Stimulated activated CD8-positive, alpha-beta memory T cell treated with anti-CD3 and anti-CD28 coated beads, Interleukin-4, amount 100 ng/mL, for 24 hours (primary cell): Measurements from ENCODE around the gene SORCS2.

Experiments
- DNase-seq: peaks from one replicate; pipeline ENCODE4 v3.0.0-alpha.2; 2020; ENCODE audit warnings: low read depth

Gene SORCS2

DNA sequence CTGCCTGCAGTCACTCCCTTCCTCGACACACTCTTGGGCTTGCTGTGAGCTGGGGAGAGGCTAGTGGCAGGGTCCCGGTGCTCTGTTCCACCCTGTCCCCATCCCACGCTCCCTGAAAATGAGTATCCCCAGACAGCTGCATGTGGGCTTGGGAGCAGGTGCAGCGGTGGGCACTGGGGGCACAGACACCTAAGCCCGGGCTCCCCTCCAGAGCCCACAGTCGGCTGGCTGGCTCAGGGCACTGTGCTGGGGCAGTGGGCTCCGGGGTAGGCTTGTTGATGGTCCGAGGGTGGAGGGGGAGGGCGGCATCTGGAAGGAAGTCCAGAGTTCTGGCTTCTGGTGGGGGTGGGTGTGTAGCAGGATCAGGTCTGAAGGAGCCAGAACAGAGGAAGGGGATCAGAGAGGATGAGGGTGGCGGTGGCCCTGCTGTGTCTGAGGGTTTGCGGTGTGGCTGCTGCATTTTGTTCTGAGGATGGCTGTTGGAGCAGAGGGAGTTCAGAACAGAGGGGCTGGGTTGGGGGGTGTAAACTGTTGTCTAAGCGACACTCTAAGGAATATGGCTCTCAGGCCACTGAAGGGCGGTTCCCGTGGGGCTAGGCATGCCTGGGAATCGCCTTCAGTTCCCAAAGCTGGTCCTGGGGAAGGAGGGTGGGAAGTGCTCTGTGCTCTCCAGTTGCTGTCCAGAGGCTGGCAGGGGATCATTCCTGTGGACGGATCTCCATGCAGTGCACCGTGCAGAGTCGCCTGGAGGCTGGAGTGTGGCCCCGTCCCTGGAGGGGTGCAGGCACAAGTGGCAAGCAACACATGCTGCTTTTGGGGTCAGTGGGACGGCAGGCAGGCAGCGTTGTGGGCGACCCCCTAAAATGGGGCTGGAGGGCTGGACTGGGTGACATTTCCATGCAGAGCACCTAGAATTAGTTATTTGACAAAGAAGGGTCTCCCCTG lies 114.0 kb downstream of the SORCS2 start:
- DNase-seq, result no peak

DNA sequence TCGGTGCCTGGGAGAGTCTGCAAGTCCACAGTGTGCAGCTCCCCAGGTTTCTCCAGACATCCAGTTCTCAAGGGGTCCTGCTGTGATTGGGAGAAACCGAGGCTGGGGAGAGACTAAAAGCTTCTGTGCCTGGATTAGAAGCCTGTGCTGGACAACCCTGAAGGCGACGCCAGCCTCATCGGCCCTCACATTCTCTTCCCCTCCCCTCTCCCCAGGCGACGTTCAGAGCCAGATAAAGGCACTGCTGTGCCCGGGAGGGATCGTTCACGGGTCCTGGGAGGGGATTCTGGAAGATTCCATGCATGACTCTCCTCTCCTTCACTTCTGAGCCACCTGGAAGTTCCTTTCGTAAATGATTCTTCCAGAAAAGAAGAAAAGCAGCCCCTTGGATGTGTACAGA lies 114.6 kb downstream of the SORCS2 start:
- DNase-seq, result no peak

DNA sequence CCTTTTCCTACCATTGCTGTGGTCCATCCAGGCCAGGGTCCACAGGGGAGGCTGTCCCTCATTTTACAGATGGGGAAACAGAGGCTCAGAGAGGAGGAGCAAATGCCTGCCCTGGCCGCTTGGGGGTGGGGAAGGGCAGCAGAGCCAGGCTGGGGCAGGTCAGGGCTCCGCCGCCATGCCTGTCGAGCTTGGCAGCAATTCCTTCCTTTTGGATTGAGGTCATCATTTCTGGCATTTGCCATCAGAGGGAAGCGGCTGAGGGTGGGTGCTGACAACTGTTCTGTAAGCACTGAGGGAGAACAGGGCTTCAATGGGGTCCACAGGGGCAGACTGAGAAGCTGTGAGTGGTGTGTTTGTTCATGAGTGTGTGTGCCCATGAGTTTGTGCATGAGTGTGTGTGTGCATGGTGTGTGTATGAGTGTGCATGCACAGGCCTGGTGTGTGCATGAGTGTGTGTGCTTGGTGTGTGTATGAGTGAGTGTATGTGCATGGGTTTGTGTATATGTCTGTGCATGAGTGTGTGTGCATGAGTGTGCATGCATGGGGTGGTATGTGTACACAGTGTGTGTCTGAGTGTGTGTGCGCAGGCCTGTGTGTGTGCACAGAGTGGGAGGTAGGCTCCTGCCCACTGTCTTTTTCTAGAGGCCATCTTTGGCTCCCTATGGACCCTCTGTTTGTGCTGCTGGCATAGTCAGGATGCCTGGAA lies 115.2 kb downstream of the SORCS2 start:
- DNase-seq, result no peak

DNA sequence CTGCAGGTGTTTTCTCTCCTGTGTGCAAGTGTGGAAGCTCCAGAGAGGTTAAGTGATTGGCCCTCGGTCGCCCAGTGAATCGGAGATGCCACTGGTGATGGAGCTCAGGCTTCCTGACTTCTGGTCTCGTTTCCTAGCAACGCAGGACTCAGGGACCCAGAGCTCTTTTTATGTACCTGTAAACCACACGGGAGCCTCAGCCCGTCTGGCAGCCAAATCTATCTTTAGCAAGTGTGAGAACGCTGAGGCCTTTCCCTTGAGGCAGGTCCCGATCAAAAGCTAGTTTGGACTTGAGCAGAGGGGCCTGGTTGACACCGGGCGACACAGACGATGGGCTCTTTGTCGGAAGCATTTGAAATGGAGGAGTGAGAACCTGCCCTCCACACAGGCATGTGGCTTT lies 116.8 kb downstream of the SORCS2 start:
- no peak for DNase-seq

DNA sequence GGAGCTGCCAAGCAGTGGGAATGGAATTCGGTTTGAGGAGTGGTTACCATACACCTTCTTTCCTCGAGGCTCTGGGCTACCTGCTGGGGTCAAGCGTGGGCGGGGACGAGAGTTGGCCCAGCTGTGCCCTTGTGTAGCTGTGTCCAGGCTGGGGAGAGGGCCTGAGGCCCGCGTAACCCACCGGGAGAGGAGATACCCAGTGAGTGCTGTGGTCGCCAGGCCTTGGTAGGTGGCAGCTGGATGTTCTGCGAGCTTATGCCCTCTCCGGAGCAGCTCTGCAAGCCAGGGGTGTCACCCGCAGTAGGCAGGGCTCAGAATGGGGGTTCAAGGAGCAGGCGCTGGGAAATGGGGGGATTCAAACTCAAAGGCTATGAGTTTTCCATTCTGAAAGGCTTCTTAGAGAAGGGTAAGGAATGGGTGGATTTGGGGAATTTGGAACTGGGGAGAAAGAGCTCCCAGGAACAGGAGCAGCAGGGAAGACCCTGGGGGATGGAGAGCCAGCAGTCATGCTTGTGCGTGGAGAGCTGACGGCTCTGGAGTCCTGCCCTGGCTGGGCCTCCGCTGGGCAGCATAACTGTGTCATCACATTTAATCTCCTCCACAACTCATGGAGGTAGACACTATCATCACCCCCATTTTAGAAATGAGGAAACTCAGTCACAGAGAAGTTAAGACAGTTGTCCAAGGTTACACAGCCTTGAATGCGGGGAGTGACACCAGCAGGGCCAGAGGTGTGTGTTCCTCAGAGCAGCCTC lies 117.5 kb downstream of the SORCS2 start:
- no peak for DNase-seq

DNA sequence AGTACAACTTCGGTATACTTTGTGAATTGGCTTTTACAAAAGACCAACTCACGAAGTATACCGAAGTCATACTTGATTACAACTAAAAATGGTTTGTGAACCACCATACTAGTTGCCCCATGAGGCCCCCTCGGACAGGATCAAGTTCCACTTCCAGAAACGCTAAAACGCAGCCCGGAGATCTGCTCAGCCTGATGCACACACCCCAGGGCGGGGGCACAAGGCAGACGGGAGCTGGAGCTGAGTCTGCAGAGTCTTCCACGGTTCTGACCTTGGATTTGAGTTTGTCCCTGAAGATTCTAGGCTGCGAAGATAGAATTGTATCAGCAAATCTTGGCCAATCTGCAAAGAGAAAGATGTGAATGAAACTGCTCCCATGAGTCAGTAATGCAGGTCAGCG lies 118.1 kb downstream of the SORCS2 start:
- no peak for DNase-seq

DNA sequence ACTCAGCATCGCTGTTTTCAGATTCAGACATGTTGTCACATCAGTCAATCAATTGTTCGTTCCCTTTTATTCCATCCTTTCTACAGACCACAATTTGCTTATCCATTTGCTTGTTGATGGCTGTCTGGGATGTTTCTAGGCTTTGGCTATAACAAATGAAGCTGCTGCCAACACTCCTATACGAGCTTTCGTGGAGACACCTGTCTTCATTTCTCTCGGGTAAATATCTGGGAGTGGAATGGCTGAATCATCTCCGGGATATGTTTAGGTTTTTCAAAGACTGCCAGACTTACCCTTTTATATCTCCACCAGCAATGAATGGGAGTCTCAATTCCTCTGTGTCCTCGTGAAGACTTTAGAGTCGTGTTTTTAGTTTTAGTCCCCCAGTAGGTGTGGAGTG lies 118.9 kb downstream of the SORCS2 start:
- no peak for DNase-seq

DNA sequence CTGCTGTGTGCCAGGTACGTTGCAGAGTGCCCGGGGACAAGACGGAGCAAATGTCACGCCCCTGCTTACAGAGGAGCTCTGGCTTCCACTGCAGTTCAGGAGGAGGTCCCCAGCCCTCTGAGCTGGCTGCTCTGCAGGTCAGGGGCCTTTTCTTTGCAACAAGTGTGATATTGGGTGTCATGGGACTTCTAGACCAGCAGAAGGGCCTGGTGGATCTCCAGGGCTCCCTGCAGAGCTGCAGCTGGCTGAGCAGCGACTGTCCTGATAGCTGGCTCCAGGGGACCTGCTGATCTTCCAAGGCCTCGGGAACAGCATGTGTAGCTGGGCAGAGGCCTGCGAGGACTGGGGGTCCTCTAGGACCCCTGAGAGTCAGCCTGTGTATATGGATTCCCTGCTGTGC lies 120.4 kb downstream of the SORCS2 start:
- DNase-seq, result no peak

DNA sequence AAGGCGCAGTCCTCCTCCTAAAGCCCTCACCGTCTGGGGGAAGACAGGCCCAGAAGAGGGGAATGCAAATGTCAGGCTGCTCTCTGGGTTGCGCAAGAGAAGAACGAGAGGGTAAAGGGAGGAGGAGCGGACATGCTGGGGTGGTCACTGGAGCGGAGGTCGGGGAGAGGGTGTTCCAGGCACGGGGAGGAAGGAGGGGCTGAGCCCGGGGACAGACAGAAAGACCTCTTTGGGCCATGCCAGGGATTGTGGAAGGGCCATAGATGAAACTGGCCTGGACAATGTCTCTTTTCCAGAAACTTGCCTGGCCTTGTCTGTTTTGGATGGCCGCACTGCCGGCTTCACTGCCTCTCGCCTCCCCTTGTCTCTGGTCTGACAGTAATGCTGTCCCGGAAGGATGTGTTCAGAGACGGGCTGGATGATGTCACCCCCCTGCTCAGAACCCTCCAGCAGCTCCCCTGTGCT lies 121.0 kb downstream of the SORCS2 start:
- DNase-seq, result no peak

DNA sequence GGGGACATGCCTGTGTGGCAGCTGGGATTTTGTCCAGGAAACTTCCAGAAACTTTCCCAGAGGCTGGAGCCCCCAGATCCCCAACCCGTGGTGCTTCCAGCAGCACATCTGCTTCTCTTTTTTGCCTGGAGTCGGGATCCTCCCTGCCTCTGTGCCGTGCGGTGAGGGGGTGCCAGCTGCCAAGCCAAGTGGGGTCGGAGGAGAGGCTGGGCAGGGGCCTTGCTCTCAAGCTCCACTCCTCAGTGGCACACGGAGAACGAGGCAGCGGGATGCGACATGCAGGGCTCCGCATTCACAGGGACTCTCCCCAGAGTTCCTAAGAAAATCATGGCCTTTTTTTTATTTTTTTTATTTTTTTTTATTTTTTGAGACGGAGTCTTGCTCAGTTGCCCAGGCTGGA lies 121.7 kb downstream of the SORCS2 start:
- DNase-seq, result no peak

DNA sequence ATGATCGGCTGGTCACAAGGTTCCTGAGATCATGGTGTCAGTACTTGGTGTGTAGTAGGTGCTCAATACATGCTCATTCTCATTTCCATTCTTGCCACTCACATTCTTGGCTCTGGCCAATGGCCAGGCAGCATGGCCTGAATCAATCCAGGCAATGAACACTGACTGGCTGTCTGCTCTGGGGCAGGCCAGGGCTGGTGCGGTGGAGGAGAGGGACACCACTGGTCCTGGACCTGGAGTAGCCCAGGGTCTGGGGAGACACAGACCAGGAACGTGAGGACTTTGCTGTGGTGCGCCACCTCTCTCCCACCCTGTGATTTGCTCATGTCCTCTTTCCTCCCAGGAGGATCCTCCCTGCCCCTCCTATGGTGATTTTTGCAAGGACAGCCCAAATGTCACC lies 122.9 kb downstream of the SORCS2 start:
- no peak for DNase-seq

DNA sequence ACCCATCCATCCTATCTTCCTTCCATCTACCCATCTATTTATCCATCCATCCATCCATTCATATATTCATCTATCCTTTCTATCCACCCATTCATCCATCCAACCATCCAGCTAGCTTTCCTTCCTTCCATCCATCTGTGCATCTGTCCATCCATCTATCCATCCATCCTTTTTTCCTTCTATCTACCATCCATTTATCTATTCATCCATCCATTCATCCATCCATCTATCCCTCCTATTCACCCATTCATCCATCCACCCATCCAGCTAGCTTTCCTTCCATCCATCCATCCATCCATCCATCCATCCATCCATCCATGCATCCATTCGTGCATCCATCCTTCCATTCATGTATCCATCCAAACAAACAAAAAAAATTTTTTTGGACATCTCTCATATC lies 123.6 kb downstream of the SORCS2 start:
- DNase-seq, result no peak

DNA sequence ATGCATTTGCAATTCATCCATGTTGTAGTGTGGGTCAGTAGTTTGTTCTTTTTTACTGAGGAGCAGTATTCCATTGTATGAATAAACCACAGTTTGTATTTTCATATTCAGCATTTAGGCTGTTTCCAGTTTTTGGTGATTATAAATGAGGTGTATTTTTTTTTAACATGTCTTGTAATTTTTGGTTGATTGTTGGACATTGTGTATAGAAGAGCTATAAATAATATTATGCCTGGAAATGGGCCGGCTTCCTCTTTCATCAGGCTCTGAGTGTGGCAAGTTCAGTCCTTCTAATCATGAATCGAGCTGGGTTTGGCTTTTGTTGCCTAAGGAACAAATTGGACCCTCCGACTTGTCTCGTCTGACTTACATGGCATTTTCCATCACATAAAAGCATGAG lies 126.7 kb downstream of the SORCS2 start:
- no peak for DNase-seq

DNA sequence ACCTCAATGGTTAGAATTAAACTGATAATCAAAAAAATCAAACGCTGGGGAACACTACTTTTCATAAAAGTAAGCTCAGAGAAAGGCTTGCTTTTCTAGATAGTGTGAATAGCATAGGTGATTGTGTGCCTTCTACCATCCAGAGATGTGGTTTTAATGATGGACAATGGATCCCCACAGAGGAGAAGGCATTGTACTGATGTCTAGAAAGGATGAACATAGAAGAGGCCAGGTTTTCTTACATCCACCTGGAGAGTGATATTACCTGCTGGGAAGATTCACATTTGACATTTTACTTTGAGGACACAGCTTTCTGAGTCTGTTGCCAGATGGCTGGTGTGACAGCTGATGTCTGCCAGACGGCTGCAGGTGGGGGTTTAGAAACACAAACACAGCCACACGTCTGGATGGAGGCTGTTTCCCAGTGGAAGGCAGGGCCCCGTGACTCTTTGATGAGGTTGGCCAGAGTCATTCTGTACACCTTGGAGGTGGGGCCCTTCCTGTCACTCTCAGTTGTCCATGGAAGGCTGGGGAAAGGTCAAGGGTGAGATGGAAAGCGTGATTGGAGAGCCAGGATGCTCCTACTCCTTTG lies 128.0 kb downstream of the SORCS2 start:
- no peak for DNase-seq

DNA sequence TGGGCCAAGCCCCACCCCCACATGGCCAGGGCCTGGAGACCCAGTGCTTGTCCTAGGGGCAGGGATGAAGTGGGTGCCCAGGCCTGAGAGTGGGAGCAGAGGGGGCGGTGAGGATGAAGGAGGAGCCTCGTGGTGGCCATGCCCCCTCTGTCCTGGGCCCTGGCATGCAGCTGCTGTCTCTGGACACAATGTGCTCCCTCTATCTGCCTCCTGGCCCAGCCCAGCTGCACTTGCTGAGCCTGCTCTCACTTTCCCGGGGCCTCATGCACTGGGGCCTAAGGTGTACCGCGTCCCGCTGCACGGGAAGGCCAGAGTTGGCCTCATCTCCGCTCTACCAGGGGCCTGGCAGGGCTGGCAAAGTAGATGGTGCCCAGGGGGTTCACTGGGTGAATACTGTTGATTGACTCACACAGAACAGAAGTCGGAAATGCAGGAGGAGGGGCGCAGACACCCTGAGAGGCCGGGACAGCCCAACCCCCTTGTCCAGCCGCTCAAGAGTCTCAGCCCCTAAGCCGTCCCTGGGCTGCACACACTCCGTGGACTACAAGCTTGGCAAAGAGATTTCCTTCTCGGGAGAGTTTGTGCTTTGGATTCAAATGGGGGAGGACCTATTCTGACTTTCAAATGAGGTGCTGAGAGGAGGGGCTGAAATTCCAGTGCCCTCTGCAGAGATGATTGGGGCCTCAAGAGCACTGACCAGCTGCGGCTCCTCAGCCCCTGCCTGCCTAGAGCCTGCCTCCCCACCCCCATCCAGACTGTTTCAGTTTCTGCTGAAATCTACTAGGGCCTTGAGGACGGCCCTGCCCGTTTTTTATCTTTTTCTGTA lies 130.0 kb downstream of the SORCS2 start:
- no peak for DNase-seq

DNA sequence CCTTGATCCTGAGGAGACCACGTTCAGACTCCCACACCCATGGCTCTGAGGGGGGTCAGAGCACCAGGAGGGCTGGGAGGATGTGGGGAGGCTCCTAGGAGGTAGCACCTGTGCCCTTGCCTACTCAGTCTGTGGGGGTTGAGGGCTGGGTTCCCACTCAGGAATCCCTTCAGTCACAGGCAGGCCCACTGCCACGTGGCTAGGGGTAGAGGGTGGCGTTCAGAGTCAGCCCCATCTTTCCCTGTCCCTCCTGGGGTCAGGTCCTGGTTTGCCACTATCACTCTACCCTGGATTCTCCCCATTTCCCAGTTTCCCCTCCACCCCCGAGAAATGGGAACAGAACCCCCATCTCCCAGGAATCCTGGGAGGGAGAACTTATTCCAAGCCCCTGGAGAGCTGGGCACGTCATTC lies 131.1 kb downstream of the SORCS2 start:
- no peak for DNase-seq

DNA sequence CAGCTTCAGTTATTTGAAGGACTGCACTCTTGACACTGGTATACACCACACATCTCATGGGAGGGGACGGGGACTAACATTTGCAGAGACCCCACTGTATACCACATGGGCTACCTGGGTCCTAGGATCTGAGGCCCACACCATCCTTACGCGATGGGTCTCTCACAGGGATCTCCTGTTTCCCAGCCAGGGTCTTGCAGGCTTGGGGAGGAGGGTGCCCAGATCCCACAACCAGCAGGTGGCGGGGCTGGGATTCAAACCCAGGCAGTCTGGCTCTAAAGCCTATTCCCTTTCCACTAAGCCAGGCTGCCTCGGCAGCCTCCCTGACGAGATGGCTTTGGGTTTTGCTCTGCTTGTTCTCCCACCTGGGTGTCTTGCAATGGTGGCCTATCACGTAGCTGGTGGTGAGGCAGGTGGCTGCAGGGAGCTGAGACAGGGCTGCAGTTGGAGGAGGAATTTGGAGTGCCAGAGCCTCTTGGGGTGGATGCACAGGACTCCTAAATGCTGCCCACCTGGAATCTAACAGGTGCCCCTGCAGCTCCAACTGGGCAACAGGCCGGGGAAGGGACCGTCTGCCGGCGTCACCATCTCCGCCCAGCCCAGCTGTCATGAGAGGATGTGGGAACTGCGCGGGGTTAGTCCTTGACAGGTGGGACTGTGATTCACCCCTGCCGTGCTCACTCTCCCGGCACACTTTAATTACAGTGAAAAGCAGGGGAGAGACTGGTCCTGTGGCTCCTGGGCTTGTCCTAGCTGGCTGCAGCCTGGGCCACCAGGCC lies 131.7 kb downstream of the SORCS2 start:
- no peak for DNase-seq

DNA sequence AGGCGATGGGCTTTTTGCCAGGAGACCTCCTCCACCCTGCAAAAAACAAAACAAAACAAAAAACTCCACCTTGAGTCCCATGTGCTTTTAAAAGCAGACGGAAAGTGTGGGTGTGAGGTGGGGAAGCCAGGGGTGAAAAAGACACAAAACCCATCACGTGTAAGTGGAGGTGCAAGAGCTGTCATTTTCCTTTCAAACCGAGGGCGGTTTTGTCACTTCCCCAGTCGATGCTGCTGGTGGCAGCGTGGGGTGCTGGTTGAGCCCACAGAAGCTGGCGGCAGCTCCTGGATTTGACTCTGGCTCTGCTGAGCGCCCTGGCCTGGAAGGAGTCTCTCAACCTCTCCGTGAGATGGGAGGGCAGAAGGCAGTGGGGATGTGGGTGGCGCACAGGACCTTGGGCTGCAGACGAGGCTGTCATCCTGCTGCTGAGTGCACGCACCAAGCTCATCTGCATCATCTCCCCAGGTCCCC lies 132.3 kb downstream of the SORCS2 start:
- DNase-seq, result peak; percentile 2

DNA sequence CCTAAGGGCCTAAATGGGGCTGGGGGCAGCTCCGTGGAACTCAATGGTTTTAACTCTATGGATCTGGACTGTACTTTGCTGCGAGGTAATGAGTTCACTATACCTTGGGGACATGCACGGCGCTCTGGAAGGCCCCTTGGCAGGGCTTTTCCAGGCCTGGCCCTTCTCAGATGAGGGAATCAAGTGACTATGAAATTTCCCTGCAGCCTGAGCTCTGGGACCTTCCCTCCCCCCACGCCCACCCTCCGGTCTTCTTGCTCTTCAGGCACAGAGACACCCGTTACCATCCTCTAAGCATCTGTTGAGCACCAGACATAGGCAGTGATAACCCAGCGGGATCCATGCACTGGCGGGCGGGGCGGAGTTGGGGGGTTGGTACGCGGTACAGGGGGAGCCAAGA lies 133.2 kb downstream of the SORCS2 start:
- no peak for DNase-seq

DNA sequence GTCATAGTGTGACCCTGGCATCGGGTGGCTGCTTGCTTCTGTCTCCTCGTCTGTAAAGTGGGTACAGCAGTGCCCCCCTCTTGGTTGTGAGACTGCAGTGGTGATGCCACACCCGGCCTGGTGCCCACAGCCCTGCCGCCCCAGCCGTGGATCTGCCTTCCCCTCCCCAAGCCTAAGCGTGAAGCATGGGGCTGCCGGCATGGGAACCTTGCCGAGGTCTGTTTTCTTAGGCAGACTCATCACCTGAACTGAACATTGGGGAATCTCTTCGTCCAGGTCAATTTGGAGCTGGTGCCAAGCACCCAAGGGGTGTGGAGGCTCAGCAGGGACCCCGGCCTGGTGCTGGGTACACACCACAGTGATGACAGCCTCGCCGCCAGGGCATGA lies 134.0 kb downstream of the SORCS2 start:
- DNase-seq, result no peak
